Suprapubic skin (tissue), 4 donors: ENCODE results near the gene APLF. TPM values are rescaled to one million over a fixed set of nuclear protein-coding genes. Genes with fewer than 3 reads are reported as not detected.

ENCODE experiments used
- DNase-seq, 2 donors: peaks; one replicate each; pipeline ENCODE4 v3.0.0-alpha.2; 2019; ENCODE audit warnings: low spot score in 2 of 2
- H3K27ac ChIP-seq: fragments of 200-600 bp; sonication (generic); one replicate; pipeline ENCODE4 v1.5.1; 2019
- H3K27me3 ChIP-seq: fragments of 200-600 bp; sonication (generic); one replicate; pipeline ENCODE4 v1.5.1; 2019
- H3K36me3 ChIP-seq: fragments of 200-600 bp; sonication (generic); one replicate; pipeline ENCODE4 v1.5.1; 2019
- H3K4me1 ChIP-seq: fragments of 200-600 bp; sonication (generic); one replicate; pipeline ENCODE4 v1.5.1; 2019
- H3K4me3 ChIP-seq: fragments of 200-600 bp; sonication (generic); one replicate; pipeline ENCODE4 v1.5.1; 2019; ENCODE audit warnings: mild to moderate bottlenecking
- H3K9me3 ChIP-seq: fragments of 200-600 bp; sonication (generic); one replicate; pipeline ENCODE4 v1.5.1; 2019
- EP300 ChIP-seq: sonication (generic); formaldehyde crosslinking; IDR thresholded peaks from one replicate; pipeline ENCODE4 v1.6.1; 2017; ENCODE audit warnings: antibody characterized with exemption
- POLR2A ChIP-seq, 2 donors: fragments of 450-650 bp; IDR thresholded peaks; one replicate each; pipeline ENCODE4 v1.6.1; 2017; ENCODE audit warnings: antibody characterized with exemption in 2 of 2, mild to moderate bottlenecking in 2 of 2, moderate library complexity in 2 of 2
- POLR2AphosphoS5 ChIP-seq, 3 donors: sonication (generic); formaldehyde crosslinking; IDR thresholded peaks; one replicate each; pipeline ENCODE4 v1.6.1; 2017; ENCODE audit warnings: antibody characterized with exemption in 3 of 3
- WGBS: methylation state at CpG from one replicate; pipeline ENCODE4 v1.1.5; 2018; 5-methylcytosine and 5-hydroxymethylcytosine counted together
- total RNA-seq, 4 donors: library from RNA; depleted of rRNA; stranded (reverse); fragments of >200 nt; gene quantifications; one replicate each; pipeline ENCODE4 v1.1.0, GENCODE V29; 2016
- TF ChIP-seq, protein P1 (sequence below), 2 donors: fragments of 200-600 bp in 1 of 2; fragments of 450-650 bp in 1 of 2; sonication (generic) in 1 of 2; IDR thresholded peaks; one replicate each; pipeline ENCODE4 v1.5.1; 2016 to 2019; ENCODE audit warnings: antibody characterized with exemption in 2 of 2, mild to moderate bottlenecking in 1 of 2, moderate library complexity in 1 of 2

APLF gene
- total RNA-seq, 4 donors from 2014 or later = 8.8 to 10.5 (median 9.9) TPM

DNA sequence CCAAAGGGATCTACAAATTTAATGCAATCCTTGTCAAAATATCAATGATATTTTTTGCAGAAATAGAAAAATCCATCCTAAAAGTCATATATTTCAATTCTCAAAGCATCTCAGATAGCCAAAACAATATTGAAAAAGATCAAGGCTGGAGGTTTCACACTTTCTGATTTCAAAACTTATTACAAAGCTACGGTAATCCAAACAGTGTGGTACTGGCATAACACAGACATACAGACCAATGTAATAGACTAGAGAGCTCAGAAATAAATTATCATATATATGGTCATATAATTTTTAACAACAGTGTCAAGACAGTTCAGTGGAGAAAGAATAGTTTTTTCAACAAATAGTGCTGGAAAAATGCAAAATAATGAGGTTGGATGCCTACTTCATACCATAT is 135.7 kb downstream of the APLF start:
- DNase-seq = no peak
- Histone ChIP-seq H3K4me1 (no peaks in the 10 kb centered on the region), H3K9me3 (peaks cover 21% of the 10 kb centered on the region), H3K27me3 (no peaks in the 10 kb centered on the region), H3K27ac (no peak overlapping the region), H3K4me3 (no peak overlapping the region), H3K36me3 (no peaks in the 10 kb centered on the region)
- TF ChIP-seq POLR2A (IDR thresholded peaks at IDR 0.05) (no peak), POLR2AphosphoS5 (IDR thresholded peaks at IDR 0.05) (no peak), EP300 (no peak)
- TF ChIP-seq, protein P1, sequence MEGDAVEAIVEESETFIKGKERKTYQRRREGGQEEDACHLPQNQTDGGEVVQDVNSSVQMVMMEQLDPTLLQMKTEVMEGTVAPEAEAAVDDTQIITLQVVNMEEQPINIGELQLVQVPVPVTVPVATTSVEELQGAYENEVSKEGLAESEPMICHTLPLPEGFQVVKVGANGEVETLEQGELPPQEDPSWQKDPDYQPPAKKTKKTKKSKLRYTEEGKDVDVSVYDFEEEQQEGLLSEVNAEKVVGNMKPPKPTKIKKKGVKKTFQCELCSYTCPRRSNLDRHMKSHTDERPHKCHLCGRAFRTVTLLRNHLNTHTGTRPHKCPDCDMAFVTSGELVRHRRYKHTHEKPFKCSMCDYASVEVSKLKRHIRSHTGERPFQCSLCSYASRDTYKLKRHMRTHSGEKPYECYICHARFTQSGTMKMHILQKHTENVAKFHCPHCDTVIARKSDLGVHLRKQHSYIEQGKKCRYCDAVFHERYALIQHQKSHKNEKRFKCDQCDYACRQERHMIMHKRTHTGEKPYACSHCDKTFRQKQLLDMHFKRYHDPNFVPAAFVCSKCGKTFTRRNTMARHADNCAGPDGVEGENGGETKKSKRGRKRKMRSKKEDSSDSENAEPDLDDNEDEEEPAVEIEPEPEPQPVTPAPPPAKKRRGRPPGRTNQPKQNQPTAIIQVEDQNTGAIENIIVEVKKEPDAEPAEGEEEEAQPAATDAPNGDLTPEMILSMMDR (IDR thresholded peaks at IDR 0.05) = no peak
- WGBS = 91% methylated on average over 1 of the region's 1 CpG

DNA sequence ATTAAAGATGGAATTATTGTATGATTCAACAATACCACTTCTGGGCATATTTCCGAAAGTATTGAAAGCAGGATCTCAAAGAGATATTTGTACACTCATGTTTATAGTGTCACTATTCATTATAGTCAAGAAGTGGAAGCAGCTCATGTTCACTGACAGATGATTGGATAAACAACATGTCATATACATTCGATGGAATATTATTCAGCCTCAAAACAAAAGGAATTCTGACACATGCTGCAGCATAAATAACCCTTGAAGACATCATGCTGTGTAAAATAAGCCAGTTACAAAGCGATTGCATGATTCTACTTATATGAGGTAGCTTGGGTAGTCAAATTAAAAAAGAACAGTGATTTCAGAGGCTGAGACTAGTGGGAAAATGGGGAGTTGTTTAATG is 136.7 kb downstream of the APLF start:
- Histone ChIP-seq H3K27ac (no peak overlapping the region), H3K4me1 (no peaks in the 10 kb centered on the region), H3K27me3 (no peaks in the 10 kb centered on the region), H3K36me3 (no peaks in the 10 kb centered on the region), H3K4me3 (no peak overlapping the region), H3K9me3 (peaks cover 21% of the 10 kb centered on the region)
- no peak for DNase-seq
- TF ChIP-seq, protein P1 (IDR thresholded peaks at IDR 0.05) = no peak
- TF ChIP-seq POLR2A (IDR thresholded peaks at IDR 0.05) = no peak
- no peak for TF ChIP-seq POLR2AphosphoS5 (IDR thresholded peaks at IDR 0.05)
- TF ChIP-seq EP300 = no peak
- 91% methylated on average over 3 of the region's 3 CpGs for WGBS

DNA sequence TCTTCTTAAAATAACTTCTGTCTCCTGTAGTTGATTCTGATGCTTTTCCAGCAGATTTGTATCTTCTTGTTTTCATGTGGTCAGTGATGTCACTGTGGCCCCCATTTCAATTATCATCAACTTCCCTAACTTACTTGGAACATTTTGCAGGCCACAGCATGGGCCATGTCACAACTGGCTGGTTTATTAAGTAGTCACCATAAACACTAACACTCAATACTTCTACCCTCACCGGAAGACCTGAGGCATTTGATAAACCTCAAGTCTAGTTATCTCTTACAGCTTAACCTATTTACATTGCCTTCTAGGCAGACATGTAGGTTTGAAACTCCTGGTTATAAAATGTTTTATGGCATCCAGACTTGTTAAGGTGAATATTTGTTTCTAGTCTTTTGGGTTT is 138.6 kb downstream of the APLF start:
- no peak overlapping the region for H3K27ac ChIP-seq
- WGBS = 83% methylated on average over 1 of the region's 1 CpG
- no peaks in the 10 kb centered on the region for H3K4me1 ChIP-seq
- H3K36me3 ChIP-seq = no peaks in the 10 kb centered on the region
- peaks cover 27% of the 10 kb centered on the region for H3K9me3 ChIP-seq
- no peak for DNase-seq
- no peaks in the 10 kb centered on the region for H3K27me3 ChIP-seq
- TF ChIP-seq EP300 (no peak), POLR2AphosphoS5 (IDR thresholded peaks at IDR 0.05) (no peak), POLR2A (IDR thresholded peaks at IDR 0.05) (no peak)
- H3K4me3 ChIP-seq = no peak overlapping the region

DNA sequence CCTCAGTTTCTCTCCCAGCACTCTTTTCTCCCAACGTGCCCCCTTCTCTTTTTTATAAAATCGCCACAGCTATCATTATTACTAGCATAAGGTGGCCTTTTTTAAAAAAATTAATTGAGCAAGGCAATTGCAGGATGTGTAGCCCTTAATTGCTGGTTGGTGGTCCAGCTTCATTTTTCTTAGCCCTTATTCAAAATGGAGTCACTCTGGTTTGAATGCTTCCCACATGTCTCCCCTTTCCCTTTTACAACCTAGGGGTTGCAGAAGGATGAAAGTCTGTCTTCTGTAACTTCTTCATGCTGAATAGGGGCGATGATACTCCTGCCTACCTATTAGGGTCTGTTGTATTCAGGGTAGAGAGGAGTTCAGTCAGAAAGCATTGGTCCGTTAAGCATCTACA is 139.4 kb downstream of the APLF start:
- H3K9me3 ChIP-seq = peaks cover 20% of the 10 kb centered on the region
- no peak overlapping the region for H3K27ac ChIP-seq
- no peaks in the 10 kb centered on the region for H3K36me3 ChIP-seq
- H3K4me1 ChIP-seq = no peaks in the 10 kb centered on the region
- no peak for DNase-seq
- H3K4me3 ChIP-seq = no peak overlapping the region
- H3K27me3 ChIP-seq = no peaks in the 10 kb centered on the region
- 86% methylated on average over 4 of the region's 4 CpGs for WGBS
- TF ChIP-seq POLR2A (IDR thresholded peaks at IDR 0.05) = no peak
- TF ChIP-seq, protein P1 (IDR thresholded peaks at IDR 0.05) = no peak
- TF ChIP-seq POLR2AphosphoS5 (IDR thresholded peaks at IDR 0.05) = no peak
- TF ChIP-seq EP300 = no peak

DNA sequence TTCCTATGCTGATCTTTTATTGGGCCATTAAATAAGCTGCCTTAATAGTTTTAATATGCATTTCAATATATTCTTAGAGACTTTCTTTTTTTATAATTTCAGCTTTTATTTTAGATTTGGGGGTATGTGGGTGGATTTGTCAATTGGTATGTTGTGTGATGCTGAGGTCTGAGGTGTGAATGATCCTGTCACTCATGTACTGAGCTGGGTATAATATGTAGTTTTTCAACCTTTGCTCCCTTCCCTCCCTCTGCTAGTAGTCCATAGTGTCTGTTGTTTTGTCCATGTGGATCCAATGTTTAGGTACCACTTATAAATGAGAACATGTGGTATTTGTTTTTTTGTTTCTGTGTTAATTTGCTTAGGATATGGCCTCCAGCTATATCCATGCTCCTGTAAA is 140.5 kb downstream of the APLF start:
- Histone ChIP-seq H3K9me3 (peaks cover 15% of the 10 kb centered on the region), H3K4me3 (no peak overlapping the region), H3K27me3 (no peaks in the 10 kb centered on the region), H3K4me1 (no peaks in the 10 kb centered on the region), H3K27ac (no peak overlapping the region), H3K36me3 (no peaks in the 10 kb centered on the region)
- no peak for DNase-seq
- TF ChIP-seq, protein P1 (IDR thresholded peaks at IDR 0.05) = no peak

DNA sequence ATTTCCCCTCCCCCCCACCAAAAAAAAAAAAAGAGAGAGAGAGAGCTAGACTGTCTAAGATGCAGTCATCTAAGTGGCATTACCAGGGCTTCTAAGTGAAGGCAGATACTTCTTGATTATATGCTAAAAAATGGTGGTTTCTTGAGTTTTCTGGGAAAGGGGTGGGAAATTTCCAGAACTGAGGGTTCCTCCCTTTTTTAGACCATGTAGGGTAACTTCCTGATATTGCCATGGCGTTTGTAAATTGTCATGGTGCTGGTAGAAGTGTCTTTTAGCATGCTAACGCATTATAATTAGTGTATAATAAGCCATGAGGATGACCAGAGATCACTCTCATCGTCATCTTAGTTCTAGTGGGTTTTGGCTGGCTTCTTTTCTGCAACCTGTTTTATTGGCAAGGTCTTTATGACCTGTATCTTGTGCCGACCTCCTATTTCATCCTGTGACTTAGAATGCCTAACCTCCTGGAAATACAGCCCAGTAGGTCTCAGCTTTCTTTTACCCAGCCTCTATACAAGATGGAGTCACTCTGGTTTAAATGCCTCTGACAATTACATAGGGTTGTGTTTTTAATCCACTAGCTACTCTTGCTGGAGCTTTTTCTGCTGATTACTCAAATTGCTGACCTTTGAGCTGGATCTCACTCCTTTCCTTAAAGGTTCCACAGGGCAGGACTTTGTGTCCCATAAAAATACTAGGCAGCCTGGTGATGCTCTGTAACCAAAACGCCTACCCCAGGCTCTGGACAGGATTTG is 145.6 kb downstream of the APLF start:
- H3K36me3 ChIP-seq = no peaks in the 10 kb centered on the region
- no peak for TF ChIP-seq POLR2A (IDR thresholded peaks at IDR 0.05)
- TF ChIP-seq EP300 = no peak
- TF ChIP-seq, protein P1 (IDR thresholded peaks at IDR 0.05) = no peak
- no peak for TF ChIP-seq POLR2AphosphoS5 (IDR thresholded peaks at IDR 0.05)
- H3K4me3 ChIP-seq = no peak overlapping the region
- peaks cover 6% of the 10 kb centered on the region for H3K9me3 ChIP-seq
- WGBS = 82% methylated on average over 5 of the region's 5 CpGs
- no peak overlapping the region for H3K27ac ChIP-seq
- no peaks in the 10 kb centered on the region for H3K27me3 ChIP-seq
- no peak for DNase-seq
- no peaks in the 10 kb centered on the region for H3K4me1 ChIP-seq
